Measurements from ENCODE around the gene LRRC4C.

The LRRC4C gene

GRCh38 chr11:41116970-41117369, 342.5 kb downstream of the LRRC4C start:
- DNase-seq (ENCODE audit: low read depth): no peak

GRCh38 chr11:41115066-41115465, 344.4 kb downstream of the LRRC4C start:
- DNase-seq (ENCODE audit: low read depth): no peak

- DNase-seq (ENCODE audit: low read depth): no peak
These were observed 346.3 kb downstream of the LRRC4C start for GRCh38 chr11:41113160-41113559.

GRCh38 chr11:41110527-41110926, 348.9 kb downstream of the LRRC4C start:
- no peak for DNase-seq (ENCODE audit: low read depth)

GRCh38 chr11:41102471-41102870, 357.0 kb downstream of the LRRC4C start:
- no peak for DNase-seq (ENCODE audit: low read depth)

GRCh38 chr11:41099654-41100053, 359.8 kb downstream of the LRRC4C start:
- no peak for DNase-seq (ENCODE audit: low read depth)

GRCh38 chr11:41085123-41085522, 374.3 kb downstream of the LRRC4C start:
- DNase-seq (ENCODE audit: low read depth): no peak

GRCh38 chr11:41081756-41082285, 377.6 kb downstream of the LRRC4C start:
- DNase-seq (ENCODE audit: low read depth): no peak

- DNase-seq (ENCODE audit: low read depth): no peak
These were observed 385.1 kb downstream of the LRRC4C start for GRCh38 chr11:41074318-41074717.

GRCh38 chr11:41065432-41065831, 394.0 kb downstream of the LRRC4C start:
- DNase-seq (ENCODE audit: low read depth): no peak

GRCh38 chr11:41058138-41058537, 401.3 kb downstream of the LRRC4C start:
- no peak for DNase-seq (ENCODE audit: low read depth)

GRCh38 chr11:41056892-41057569, 402.4 kb downstream of the LRRC4C start:
- no peak for DNase-seq (ENCODE audit: low read depth)

GRCh38 chr11:41053894-41054293, 405.6 kb downstream of the LRRC4C start:
- DNase-seq (ENCODE audit: low read depth): peak; percentile 7

- DNase-seq (ENCODE audit: low read depth): no peak
These were observed 407.4 kb downstream of the LRRC4C start for GRCh38 chr11:41051919-41052635.

GRCh38 chr11:41050791-41051190, 408.7 kb downstream of the LRRC4C start:
- DNase-seq (ENCODE audit: low read depth): peak; percentile 18

- no peak for DNase-seq (ENCODE audit: low read depth)
These were observed 412.2 kb downstream of the LRRC4C start for GRCh38 chr11:41047229-41047628.

GRCh38 chr11:41045266-41045665, 414.2 kb downstream of the LRRC4C start:
- DNase-seq (ENCODE audit: low read depth): no peak

- no peak for DNase-seq (ENCODE audit: low read depth)
These were observed 414.7 kb downstream of the LRRC4C start for GRCh38 chr11:41044747-41045146.

- DNase-seq (ENCODE audit: low read depth): no peak
These were observed 416.8 kb downstream of the LRRC4C start for GRCh38 chr11:41042688-41043087.

GRCh38 chr11:41040474-41040873, 419.0 kb downstream of the LRRC4C start:
- DNase-seq (ENCODE audit: low read depth): no peak

- DNase-seq (ENCODE audit: low read depth): no peak
These were observed 419.9 kb downstream of the LRRC4C start for GRCh38 chr11:41039592-41039991.

- DNase-seq (ENCODE audit: low read depth): no peak
These were observed 427.8 kb downstream of the LRRC4C start for GRCh38 chr11:41031551-41032060.

GRCh38 chr11:41020259-41020658, 439.2 kb downstream of the LRRC4C start:
- DNase-seq (ENCODE audit: low read depth): no peak

Data from ELR (cell line).